ENCODE data around the gene NTF3. TPM values are rescaled to one million over a fixed set of nuclear protein-coding genes. Genes with fewer than 3 reads are reported as not detected.
A peak's percentile ranks its signal among the peaks of the same experiment; 100 is the strongest.

The NTF3 gene
- polyA plus RNA-seq, 3 donors, result not detected

- 3% methylated on average over 8 of the region's 11 CpGs for WGBS (ENCODE audit: insufficient coverage)
These were observed 5.7 kb downstream of the NTF3 start for GRCh38 chr12:5437589-5437988.

GRCh38 chr12:5438671-5439200, 6.8 kb downstream of the NTF3 start:
- H2AFZ ChIP-seq (ENCODE audit: insufficient read depth, low read depth, low read length, poor library complexity, severe bottlenecking), result no peak overlapping the region
- no peak for DNase-seq
- no peaks in the 10 kb centered on the region for H4K20me1 ChIP-seq (ENCODE audit: insufficient read depth, low read length)
- H3K9me3 ChIP-seq (replicated peaks in 1 of 2; ENCODE audit: control insufficient read depth in 1 of 2, insufficient read depth in 1 of 2, low read length in 2 of 2), result no peaks in the 10 kb centered on the region
- H3K4me1 Mint-ChIP-seq, result peaks cover 9% of the 10 kb centered on the region
- no peaks in the 10 kb centered on the region for H3K79me2 ChIP-seq (ENCODE audit: insufficient read depth, low read length)
- TF ChIP-seq CTCF (IDR thresholded peaks at IDR 0.05), result no peak
- no peak overlapping the region for H3K4me3 ChIP-seq (replicated peaks in 1 of 3; ENCODE audit: low read depth in 2 of 3, low read length in 3 of 3)
- no peaks in the 10 kb centered on the region for H3K36me3 ChIP-seq (replicated peaks in 1 of 2; ENCODE audit: control insufficient read depth in 1 of 2, insufficient read depth in 2 of 2, low read length in 2 of 2)
- no peaks in the 10 kb centered on the region for H3K36me3 Mint-ChIP-seq
- H3K9ac ChIP-seq (ENCODE audit: insufficient read depth, low read length, poor library complexity, severe bottlenecking), result no peak overlapping the region
- H3K4me3 Mint-ChIP-seq, result peak overlapping the region in 1 of 2 donors; percentile 53
- H3K9me3 Mint-ChIP-seq, result peaks cover 0 to 2% (median 0%) of the 10 kb centered on the region in 7 donors
- peaks cover 16 to 36% (median 35%) of the 10 kb centered on the region in 3 donors for H3K27me3 Mint-ChIP-seq (ENCODE audit: low read depth in 3 of 3)
- H3K27ac Mint-ChIP-seq, result no peak overlapping the region
- H3K4me1 ChIP-seq (ENCODE audit: control insufficient read depth in 1 of 2, insufficient read depth in 2 of 2, low read length in 2 of 2), result peaks cover 0 to 12% of the 10 kb centered on the region in 2 donors
- WGBS (ENCODE audit: insufficient coverage), result 92% methylated on average over 3 of the region's 4 CpGs
- H3K27me3 ChIP-seq (ENCODE audit: control insufficient read depth in 2 of 2, insufficient read depth in 2 of 2, low read length in 2 of 2), result peaks cover 58 to 62% of the 10 kb centered on the region in 2 donors
- H3K27ac ChIP-seq (ENCODE audit: low read depth in 1 of 2, low read length in 2 of 2), result no peak overlapping the region
- H3K4me2 ChIP-seq (replicated peaks; ENCODE audit: extremely low read depth, low read length, poor library complexity, severe bottlenecking), result no peak overlapping the region
- intact Hi-C loops (cut with micrococcal nuclease), result no loop called here

More at GRCh38 chr12:5437589-5437988, 5.7 kb downstream of the NTF3 start:
- no peak overlapping the region for H3K9ac ChIP-seq (ENCODE audit: insufficient read depth, low read length, poor library complexity, severe bottlenecking)
- peaks cover 0 to 12% of the 10 kb centered on the region in 2 donors for H3K4me1 ChIP-seq (ENCODE audit: control insufficient read depth in 1 of 2, insufficient read depth in 2 of 2, low read length in 2 of 2)
- Mint-ChIP-seq H3K4me3 (peak overlapping the region in 1 of 2 donors; percentile 43), H3K27me3 (ENCODE audit: low read depth in 3 of 3) (peaks cover 12 to 39% (median 38%) of the 10 kb centered on the region in 3 donors), H3K36me3 (no peaks in the 10 kb centered on the region), H3K27ac (no peak overlapping the region), H3K4me1 (peaks cover 9% of the 10 kb centered on the region), H3K9me3 (peaks cover 0 to 2% (median 0%) of the 10 kb centered on the region in 7 donors)
- intact Hi-C loops (cut with micrococcal nuclease), result no loop called here
- H3K79me2 ChIP-seq (ENCODE audit: insufficient read depth, low read length), result no peaks in the 10 kb centered on the region
- no peaks in the 10 kb centered on the region for H3K36me3 ChIP-seq (replicated peaks in 1 of 2; ENCODE audit: control insufficient read depth in 1 of 2, insufficient read depth in 2 of 2, low read length in 2 of 2)
- no peak overlapping the region for H3K27ac ChIP-seq (ENCODE audit: low read depth in 1 of 2, low read length in 2 of 2)
- H2AFZ ChIP-seq (ENCODE audit: insufficient read depth, low read depth, low read length, poor library complexity, severe bottlenecking), result no peak overlapping the region
- H3K9me3 ChIP-seq (replicated peaks in 1 of 2; ENCODE audit: control insufficient read depth in 1 of 2, insufficient read depth in 1 of 2, low read length in 2 of 2), result peaks cover 0 to 8% of the 10 kb centered on the region in 2 donors
- no peak for TF ChIP-seq CTCF (IDR thresholded peaks at IDR 0.05)
- no peaks in the 10 kb centered on the region for H4K20me1 ChIP-seq (ENCODE audit: insufficient read depth, low read length)
- DNase-seq, result no peak
- no peak overlapping the region for H3K4me3 ChIP-seq (replicated peaks in 1 of 3; ENCODE audit: low read depth in 2 of 3, low read length in 3 of 3)
- peaks cover 66 to 74% of the 10 kb centered on the region in 2 donors for H3K27me3 ChIP-seq (ENCODE audit: control insufficient read depth in 2 of 2, insufficient read depth in 2 of 2, low read length in 2 of 2)
- no peak overlapping the region for H3K4me2 ChIP-seq (replicated peaks; ENCODE audit: extremely low read depth, low read length, poor library complexity, severe bottlenecking)

Measured in CD14-positive monocyte (primary cell).